HG02588 (cell line): ENCODE data around the gene JMY.
"Not testable (repeated sequence)": the region's sequence is repeated elsewhere in the genome, so short reads cannot be mapped to it uniquely, and the experiment has no call there.

Experiments used
- ATAC-seq: cut with Tn5 transposase; IDR thresholded peaks from one replicate; pipeline ENCODE4 v1.9.1; 2021; ENCODE audit warnings: mild to moderate bottlenecking, moderate library complexity; ENCODE audit not compliant: unreplicated experiment

JMY gene

DNA sequence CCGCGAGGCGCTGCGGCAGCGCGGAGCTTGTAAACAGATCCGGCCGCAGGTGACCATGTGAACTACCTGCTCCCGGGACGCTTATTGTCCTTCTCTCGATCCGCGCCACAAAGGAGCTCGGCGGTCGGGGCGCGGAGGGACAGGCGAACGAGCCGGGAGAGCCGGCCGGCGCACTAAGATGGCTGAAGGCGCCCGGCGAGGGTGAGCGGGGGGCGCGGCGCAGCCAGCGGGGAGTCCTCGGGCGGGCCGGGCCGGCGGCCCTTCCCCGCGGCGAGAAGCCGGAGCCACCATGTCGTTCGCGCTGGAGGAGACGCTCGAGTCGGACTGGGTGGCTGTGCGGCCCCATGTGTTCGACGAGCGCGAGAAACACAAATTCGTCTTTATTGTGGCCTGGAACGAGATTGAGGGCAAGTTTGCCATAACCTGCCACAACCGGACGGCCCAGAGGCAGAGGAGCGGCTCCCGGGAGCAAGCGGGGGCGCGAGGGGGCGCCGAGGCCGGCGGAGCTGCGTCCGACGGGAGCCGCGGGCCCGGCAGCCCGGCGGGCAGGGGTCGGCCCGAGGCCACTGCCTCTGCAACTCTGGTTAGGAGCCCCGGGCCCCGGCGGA lies 535 bp downstream of the JMY start:
- ATAC-seq: peak; percentile 27

DNA sequence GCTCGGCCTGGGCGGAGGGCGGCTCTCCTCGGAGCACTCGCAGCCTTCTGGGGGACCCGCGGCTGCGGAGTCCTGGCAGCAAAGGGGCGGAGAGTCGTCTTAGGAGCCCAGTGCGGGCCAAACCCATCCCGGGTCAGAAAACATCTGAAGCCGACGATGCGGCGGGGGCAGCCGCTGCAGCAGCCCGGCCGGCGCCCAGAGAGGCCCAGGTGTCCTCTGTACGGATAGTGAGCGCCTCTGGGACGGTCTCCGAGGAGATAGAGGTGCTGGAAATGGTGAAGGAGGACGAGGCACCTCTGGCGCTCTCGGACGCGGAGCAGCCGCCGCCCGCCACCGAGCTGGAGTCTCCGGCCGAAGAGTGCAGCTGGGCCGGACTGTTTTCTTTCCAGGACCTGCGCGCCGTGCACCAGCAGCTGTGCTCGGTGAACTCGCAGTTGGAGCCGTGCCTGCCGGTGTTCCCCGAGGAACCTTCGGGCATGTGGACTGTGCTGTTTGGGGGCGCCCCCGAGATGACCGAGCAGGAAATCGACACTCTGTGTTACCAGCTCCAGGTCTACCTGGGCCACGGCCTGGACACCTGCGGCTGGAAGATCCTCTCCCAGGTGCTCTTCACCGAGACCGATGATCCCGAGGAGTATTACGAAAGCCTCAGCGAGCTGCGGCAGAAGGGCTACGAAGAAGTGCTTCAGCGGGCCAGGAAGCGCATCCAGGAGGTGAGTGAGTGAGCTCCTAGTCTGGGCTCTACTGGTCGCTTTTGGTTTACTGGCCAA lies 1.2 kb downstream of the JMY start:
- ATAC-seq: peak; percentile 21

DNA sequence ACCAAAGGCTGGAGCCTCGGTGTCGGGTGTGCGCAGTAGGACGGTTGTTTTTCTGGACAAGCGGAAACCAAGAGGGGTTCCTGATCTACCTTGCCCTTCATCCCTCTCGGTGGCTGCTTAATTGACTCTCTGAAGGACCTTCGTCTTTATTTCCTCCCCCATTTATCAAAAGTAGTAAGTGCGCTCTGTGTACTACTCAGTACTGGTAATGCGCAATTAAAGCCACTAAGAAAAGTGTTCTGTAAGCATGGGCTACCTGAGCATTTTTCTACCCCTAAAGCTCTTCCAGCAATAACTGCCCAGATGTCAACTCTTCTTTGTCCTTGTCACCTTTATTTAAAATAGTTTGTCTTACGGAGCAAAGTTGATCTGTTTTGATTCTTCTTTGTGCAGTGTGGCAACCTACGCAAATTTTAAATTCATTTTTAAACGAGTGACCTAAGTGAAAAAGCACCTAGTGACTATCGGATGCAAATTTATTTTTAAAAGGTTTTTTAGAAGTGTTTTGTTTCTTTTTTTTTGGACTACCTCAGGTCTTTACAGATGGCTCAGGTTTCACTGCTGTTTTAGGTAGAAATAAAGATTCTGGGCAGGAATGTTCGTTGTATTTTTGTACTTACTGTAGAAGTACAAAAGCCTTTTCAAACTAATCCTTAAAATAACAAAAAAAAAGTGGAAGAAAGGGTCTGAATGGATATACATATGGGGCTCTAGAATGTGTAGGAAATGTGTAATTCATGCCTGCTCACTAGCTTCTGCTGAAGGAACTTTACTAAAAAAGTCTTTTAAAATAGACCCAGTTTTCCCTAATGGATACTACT lies 2.0 kb downstream of the JMY start:
- no peak for ATAC-seq

DNA sequence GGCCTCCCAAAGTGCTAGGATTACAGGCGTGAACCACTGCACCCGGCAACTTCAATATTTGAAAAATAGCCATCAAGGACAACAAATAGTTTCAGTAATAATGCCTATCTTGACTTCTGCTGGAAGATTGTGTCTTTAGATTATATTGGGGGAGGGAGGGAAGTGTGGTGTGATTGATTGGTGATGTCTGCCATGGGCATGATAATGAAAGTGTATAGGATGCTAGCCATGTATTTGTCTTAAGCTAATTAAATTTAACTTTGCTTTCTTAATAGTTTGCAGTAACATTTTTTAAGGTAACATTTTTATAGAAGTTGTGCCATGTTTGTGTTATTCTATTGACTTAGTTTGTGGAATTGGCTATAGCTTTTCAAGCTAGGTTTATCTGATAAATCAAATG lies 4.6 kb downstream of the JMY start:
- no peak for ATAC-seq

DNA sequence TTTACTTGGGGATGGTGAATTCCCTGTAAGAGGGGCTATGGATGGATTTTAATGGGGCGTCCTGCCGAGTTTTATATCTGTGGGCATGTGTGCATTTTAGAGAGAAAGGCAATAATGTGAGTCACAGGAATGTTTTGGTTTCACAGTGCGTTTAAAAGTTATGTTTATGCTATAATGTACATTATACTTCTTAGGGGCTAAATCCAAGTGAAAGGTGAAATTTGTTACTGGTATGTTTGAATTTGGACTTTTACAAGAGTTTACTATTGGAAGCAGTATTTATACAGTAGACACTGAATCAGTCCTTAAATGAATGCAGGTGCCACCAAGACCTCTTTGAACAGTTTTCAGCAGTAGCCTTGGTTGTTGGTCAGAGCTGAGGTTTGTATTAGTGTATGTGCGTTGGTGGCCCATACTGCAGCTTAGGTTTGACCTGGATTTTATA lies 5.6 kb downstream of the JMY start:
- no peak for ATAC-seq

DNA sequence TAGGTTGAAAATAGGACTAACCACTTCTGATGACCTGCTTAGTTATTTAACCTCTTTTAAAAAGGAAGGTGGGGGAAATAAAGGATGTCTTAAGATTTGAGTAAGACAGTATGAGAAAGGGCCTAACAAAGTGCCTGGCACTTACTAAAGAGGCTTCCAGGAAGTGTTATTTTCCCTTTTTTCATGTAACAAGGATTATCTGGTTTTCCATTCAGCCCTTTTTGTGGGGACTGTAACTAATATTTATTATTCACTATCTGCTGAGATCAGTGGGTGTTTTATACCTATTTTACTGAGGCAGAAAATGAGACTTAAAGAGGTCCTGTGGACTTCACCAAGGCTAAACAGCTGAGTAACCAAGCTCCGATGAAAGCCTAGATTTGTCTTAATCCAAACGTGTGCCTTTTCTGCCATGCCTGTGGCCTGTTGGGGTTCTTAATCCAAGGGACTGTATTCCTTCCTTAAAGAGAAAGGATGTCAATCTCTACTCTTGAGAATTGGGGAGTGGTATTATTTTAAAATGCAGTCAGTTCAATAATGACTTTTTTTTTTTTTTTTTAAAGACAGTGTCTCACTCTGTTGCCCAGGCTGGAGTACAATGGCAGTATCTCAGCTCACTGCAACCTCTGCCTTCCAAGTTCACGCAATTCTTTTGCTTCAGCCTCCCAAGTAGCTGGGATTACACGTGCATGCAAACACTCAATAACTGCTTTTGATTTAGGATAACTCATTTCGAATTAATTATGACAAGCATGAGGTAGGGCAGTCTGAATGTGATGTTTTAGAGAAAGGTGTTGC lies 6.5 kb downstream of the JMY start:
- ATAC-seq: no peak

DNA sequence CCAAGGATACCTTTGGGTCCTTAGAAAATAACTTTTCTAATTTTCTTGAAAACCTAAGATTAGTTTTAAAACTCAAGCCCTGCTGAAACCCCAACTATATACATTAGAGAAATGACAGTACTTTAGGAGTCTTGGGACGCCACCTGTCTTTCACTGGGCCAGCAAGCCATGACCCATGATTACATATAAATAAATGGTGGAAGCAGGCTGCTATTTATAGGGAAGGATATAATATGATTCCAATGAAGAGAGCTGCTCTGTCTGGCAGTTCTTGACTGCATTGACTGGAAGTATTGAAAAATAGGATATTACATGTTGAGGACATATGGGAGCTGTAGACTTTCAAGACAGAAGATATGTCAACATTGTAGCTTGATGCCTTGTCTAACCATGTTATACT lies 7.3 kb downstream of the JMY start:
- ATAC-seq: no peak

DNA sequence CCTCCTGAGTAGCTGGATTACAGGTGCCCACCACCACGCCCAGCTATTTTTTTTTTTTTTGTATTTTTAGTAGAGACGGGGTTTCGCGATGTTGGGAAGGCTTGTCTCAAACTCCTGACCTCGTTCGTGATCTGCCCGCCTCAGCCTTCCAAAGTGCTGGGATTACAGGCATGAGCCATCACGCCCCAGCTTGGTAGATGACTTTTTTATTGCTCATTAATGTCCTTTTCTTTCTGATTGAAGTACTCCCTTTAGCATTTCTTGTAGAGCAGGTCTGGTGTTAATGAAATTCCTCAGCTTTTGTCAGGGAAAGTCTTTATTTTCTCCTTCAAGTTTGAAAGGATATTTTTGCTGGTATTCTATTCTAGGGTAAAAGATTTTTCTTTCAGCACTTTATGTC lies 18.1 kb downstream of the JMY start:
- not testable (repeated sequence) for ATAC-seq

DNA sequence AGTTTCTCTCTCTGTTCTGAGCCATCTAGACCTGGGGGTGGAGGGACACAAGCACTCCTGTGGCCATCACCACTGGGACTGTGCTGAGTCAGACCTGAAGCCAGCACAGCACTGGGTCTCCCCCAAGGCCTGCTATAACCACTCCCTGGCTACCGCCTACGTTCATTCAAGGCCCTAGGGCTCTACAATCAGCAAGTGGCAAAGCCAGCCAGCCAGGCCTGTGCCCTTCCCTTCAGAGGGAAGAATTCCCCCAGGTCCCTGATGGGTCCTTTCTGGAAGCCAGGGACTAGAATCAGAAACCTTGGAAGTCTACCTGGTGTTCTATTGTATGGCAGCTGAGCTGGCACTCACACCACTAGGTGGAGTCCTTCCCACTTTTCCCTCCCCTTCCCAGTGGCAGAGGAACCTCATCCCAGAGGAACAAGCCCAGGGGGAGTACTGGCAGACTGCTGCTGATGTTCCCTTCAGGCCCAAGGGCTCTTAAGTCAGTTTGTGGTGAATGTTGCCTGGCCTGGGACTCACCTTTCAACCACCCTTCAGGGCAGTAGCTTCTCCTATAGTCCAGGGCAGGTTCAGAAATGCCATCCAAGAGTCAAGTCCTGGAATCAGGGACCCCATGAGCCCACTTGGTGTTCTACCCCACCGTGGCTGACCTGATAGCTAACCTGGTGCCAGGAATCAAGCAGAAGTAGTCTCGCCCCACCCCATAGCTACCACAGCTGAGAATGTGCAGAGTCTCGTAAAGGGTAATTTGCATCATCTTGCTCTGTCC lies 20.0 kb downstream of the JMY start:
- ATAC-seq: peak; percentile 82

DNA sequence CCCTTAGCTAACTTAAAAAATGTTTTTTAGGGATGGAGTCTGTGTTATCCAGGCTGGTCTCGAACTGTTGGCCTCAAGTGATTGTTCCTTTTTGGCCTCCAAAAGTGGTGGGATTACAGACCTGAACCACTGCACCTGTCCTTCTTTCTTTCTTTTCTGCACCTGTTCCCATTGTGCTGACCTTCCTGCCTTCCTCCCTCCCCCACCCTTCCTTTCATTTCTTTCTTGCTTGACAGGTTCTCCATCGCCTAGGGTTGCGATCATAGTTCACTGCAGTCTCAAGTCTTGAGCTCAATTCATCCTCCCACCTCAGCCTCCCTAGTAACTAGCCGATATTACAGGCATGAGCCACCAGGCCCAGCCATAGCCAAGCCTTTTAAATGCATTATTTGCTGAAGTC lies 20.6 kb downstream of the JMY start:
- no peak for ATAC-seq

DNA sequence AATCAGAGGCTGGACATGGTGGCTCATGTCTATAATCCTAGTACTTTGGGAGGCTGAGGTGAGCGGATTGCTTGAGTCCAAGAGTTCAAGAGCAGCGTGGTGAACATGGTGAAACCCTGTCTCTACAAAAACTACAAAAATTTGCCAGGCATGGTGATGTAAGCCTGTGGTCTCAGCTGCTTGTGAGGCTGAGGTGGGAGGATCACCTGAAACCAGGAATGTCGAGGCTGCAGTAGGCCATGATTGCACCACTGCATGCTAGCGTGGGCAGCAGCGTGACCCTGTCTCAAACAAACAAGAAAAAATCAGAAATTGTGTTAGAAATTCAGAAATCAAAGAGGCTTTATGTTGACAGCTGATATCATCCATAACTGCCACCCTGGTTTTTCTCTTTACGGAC lies 21.4 kb downstream of the JMY start:
- no peak for ATAC-seq

DNA sequence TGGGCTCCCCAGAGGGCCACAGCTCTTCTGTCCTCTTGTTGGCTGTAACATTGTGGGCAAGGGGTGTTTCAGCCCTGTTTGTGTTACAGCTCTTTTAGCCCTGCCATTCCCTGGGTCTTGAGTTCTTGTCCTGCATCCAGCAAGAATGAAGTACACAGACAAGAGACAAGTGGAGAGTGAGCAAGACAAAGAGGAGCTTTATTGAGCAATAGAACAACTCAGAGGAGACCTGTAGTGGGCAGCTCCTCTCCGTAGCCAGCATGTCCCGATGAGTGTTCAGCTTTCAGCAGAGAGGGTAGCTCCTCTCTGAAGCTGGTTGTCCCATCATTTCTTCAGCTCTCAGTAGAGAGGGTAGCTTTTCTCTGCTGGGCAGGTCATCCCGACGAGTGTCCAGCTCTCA lies 22.9 kb downstream of the JMY start:
- ATAC-seq: no peak

DNA sequence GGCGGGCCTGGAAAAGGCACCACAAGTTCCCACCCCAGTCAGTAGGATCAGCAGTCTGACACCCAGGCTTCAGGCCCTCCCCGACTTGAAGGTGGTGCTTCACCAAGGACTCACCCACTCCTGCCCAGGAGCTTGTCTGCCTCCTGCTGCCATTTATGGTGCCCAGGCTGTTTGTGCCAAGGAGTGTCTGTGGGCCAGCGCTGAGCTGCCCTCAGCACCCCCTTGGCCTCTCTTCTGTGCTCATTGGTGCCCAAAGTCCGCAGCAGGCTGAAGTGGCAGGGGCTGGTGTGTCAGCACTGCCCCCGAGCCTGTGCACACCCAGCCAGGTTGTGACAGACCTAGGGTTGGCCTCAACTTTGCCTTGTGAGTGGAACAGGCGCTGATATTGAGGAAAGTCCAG lies 23.5 kb downstream of the JMY start:
- no peak for ATAC-seq

DNA sequence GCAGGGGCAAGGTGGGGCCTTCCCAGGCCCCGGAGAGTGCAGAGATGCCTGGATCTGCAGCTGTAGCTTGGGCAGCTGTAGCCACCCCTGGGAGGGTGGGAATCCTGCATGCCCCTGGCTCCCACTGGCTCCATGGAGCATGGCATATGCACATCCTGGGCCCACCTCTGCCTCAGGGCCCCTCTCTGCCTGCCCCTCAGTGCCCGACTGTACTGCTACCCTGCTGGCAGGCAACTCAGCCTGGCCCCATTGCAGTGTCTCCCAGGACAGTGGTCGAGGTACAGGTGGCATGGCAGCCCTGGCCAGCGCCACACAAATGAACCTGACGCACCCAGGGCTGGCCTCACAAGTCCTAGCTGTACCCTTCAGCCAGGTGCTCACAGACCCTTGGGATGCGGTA lies 23.9 kb downstream of the JMY start:
- no peak for ATAC-seq

DNA sequence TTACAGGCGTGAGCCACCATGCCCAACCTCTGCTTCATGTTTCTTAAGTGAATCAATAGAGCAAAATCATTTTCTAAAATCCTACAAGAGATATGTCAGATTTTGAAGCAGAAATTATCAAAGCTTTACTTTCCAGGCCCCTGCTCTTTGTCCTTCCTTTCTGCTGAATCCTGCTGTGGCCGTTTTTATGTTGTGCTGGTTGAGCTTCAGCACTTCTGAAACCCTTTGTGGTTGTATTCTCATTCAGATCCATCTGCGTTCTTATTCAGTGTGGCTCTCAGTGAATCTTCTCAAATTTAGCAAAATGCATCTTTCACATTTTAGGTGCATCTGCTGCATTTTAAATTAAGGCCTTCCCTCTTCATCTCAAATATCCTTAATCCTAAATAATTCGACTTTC lies 26.0 kb downstream of the JMY start:
- ATAC-seq: no peak

DNA sequence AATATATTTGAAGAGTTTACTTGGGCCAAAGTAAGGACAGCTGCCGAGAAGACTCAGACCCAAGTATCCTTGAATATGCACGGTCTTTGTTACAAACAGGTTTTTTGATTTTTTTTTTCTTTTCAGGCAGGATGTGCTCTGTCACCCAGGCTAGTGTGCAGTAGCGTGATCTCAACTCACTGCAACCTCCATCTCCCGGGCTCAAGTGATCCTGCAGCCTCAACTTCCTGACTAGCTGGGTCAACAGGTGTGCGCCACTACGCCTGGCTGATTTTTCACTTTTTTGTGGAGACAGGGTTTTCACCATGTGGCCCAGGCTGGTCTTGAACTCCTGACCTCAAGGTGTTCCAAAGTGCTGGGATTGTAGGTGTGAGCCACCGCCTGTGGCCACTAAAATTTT lies 27.4 kb downstream of the JMY start:
- ATAC-seq: no peak

DNA sequence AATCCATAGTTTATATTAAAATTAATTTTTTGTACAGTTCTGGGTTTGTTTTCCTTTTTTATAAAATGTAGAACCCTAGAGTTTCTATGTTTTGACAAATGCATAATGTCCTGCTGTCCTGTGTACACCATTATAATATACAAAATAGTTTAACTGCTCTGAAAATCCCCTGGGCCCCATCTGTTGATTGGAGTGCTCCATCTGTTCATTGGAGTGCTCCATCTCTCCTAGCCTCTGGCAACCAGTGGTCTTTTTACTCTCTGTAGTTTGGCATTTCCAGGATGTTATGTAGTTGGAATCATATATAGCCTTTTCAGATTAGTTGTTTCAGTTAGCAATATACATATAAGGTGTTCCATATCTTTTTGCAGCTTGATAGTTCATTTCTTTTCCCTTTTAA lies 31.2 kb downstream of the JMY start:
- ATAC-seq: no peak

DNA sequence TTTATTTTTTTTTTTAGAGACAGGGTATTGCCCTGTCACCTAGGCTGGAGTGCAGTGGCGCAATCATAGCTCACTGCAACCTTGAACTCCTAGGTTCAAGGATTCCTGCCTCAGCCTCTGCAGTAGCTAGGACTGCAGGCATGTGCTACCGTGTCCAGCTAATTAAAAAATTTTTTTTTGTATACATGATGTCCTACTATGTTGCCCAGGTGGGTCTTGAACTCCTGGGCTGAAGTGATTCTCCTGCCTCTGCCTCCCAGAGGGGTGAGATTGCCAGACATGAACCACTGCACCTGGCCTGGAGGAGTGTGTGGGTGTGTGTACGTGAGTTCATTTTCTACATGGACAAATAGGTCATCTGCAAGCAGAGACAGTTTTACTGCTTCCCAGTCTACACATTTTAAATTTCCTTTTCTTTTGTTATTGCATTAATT lies 33.8 kb downstream of the JMY start:
- no peak for ATAC-seq

DNA sequence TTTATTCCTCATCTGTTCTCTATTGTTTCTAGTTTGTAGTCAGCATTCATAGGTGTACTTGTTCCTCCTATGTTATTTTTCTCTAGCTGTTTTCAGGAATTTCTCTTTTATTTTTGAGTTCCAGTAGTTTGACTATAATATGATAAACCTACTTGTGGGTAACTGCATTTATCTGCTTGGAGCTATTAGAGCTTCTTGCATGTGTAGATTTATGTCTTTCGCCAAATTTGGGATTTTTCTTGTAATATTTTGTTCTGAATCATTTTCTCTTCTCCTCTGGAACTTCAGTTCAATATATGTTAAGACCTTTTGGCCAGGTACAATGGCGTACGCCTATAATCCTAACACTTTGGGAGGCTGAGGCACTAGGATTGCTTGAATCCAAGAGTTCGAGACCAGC lies 37.4 kb downstream of the JMY start:
- ATAC-seq: no peak

DNA sequence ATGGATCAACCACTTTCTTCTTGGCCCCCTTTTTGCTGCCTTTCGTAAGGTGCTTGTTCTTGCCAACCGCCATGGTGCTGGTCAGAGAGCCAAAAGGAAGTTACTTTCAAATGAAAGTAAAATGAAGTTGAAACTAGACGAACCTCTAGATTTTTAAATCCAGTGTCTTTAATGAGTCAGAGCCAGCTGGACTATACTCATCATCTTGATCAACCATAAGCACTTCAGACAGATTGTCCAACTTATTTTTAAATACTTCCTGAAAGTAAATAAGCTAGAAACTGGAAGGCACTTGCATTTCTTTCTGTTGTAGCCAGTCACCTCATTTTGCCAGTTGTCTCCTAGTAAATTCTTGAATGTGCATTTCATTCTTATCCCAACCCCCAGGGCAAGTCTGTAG lies 48.9 kb downstream of the JMY start:
- no peak for ATAC-seq
